Panc1 (cell line): Measurements from ENCODE around the gene AARS1. TPM values are rescaled to one million over a fixed set of nuclear protein-coding genes. Genes with fewer than 3 reads are reported as not detected.

ENCODE experiments used
- ATAC-seq: fragments of 200-7000 bp; cut with Tn5 transposase; 2 replicates; pipeline ENCODE4 v1.9.1; 2020; ENCODE audit warnings: mild to moderate bottlenecking, moderate library complexity
- BruUV-seq: library from RNA; stranded (reverse); fragments of 400-500 nt; replicated peaks from 2 replicates; lab custom pipeline; 2021; lab: Mats Ljungman, UMichigan
- CTCF ChIA-PET: fragments of 300-600 bp; sonication (Branson Sonifier 250); formaldehyde crosslinking; loops from one replicate; lab custom pipeline; 2022; ENCODE audit warnings: antibody characterized with exemption; lab: Charles Lee
- POLR2A ChIA-PET: fragments of 300-600 bp; sonication (Branson Sonifier 250); formaldehyde crosslinking; loops from one replicate; lab custom pipeline; 2022; ENCODE audit warnings: antibody characterized with exemption; lab: Charles Lee
- DNase-seq: peaks from one replicate; pipeline ENCODE4 v3.0.0-alpha.2; 2010; ENCODE audit warnings: low read depth, low spot score
- H3K27ac ChIP-seq: 2 replicates; pipeline ENCODE4 v1.5.1; 2011; ENCODE audit warnings: mild to moderate bottlenecking, low read length, inconsistent platforms
- H3K27me3 ChIP-seq: fragments of 200-500 bp; sonication (Bioruptor generic); 2 replicates; pipeline ENCODE4 v1.6.0; 2014; ENCODE audit warnings: low read length, inconsistent platforms; ENCODE audit not compliant: control insufficient read depth, insufficient read depth
- H3K36me3 ChIP-seq: fragments of 200-500 bp; sonication (Bioruptor generic); 2 replicates; pipeline ENCODE4 v1.5.1; 2014; ENCODE audit warnings: inconsistent platforms, mild to moderate bottlenecking, low read length, moderate library complexity; ENCODE audit not compliant: control insufficient read depth, insufficient read depth
- H3K4me1 ChIP-seq: 2 replicates; pipeline ENCODE4 v1.5.1; 2011; ENCODE audit warnings: inconsistent platforms, mild to moderate bottlenecking, low read length, moderate library complexity; ENCODE audit not compliant: control insufficient read depth, insufficient read depth
- H3K4me3 ChIP-seq, 2 experiments: 2 replicates each; pipeline ENCODE4 v1.5.1; 2011 to 2012; ENCODE audit warnings: low read depth in 2 of 2, low read length in 2 of 2, mild to moderate bottlenecking in 2 of 2, inconsistent platforms in 1 of 2, moderate library complexity in 1 of 2
- H3K9me3 ChIP-seq: fragments of 200-500 bp; sonication (Bioruptor generic); 2 replicates; pipeline ENCODE4 v1.5.1; 2014; ENCODE audit warnings: low read depth, mild to moderate bottlenecking, inconsistent platforms, low read length, moderate library complexity; ENCODE audit not compliant: control insufficient read depth, insufficient read depth
- POLR2AphosphoS5 ChIP-seq: IDR thresholded peaks from 2 replicates; pipeline ENCODE4 v1.6.1; 2012; ENCODE audit warnings: mild to moderate bottlenecking, low read depth, low read length, moderate library complexity
- SIN3A ChIP-seq: IDR thresholded peaks from 2 replicates; pipeline ENCODE4 v1.6.1; 2012; ENCODE audit warnings: low read depth, mild to moderate bottlenecking, low read length, moderate library complexity, borderline replicate concordance; ENCODE audit not compliant: insufficient read depth
- TCF7L2 ChIP-seq: IDR thresholded peaks from 2 replicates; pipeline ENCODE4 v1.6.1; 2011; ENCODE audit warnings: mild to moderate bottlenecking, low read depth, low read length, inconsistent platforms
- in situ Hi-C: cut with HindIII; loops from 2 replicates; pipeline ENCODE4 v1.10.0; 2016; ENCODE audit warnings: low sequenced_read_pairs, low pct_unique_long_range_greater_than_20kb
- intact Hi-C: fragments of 100-400 bp; cut with micrococcal nuclease; formaldehyde crosslinking; loops from one replicate; pipeline ENCODE4 v1.10.0; 2022; ENCODE audit not compliant: unreplicated experiment
- total RNA-seq: library from RNA; stranded (reverse); gene quantifications from one replicate; pipeline ENCODE4 v1.2.1, GENCODE V29; 2021; ENCODE audit not compliant: unreplicated experiment
- TF ChIP-seq, protein P1 (sequence below), 2 experiments: IDR thresholded peaks; 2 replicates each; pipeline ENCODE4 v1.6.1; 2011 to 2012; ENCODE audit warnings: low read depth in 2 of 2, control low read depth in 1 of 2, low read length in 1 of 2, mild to moderate bottlenecking in 1 of 2, moderate library complexity in 1 of 2; ENCODE audit not compliant: insufficient read depth in 1 of 2
- TF ChIP-seq, protein P2 (sequence below): fragments of 450-650 bp; IDR thresholded peaks from 2 replicates; pipeline ENCODE4 v1.5.1; 2017; ENCODE audit warnings: mild to moderate bottlenecking

The AARS1 gene
- total RNA-seq, 1 experiment from 2014 or later: 115 TPM

DNA sequence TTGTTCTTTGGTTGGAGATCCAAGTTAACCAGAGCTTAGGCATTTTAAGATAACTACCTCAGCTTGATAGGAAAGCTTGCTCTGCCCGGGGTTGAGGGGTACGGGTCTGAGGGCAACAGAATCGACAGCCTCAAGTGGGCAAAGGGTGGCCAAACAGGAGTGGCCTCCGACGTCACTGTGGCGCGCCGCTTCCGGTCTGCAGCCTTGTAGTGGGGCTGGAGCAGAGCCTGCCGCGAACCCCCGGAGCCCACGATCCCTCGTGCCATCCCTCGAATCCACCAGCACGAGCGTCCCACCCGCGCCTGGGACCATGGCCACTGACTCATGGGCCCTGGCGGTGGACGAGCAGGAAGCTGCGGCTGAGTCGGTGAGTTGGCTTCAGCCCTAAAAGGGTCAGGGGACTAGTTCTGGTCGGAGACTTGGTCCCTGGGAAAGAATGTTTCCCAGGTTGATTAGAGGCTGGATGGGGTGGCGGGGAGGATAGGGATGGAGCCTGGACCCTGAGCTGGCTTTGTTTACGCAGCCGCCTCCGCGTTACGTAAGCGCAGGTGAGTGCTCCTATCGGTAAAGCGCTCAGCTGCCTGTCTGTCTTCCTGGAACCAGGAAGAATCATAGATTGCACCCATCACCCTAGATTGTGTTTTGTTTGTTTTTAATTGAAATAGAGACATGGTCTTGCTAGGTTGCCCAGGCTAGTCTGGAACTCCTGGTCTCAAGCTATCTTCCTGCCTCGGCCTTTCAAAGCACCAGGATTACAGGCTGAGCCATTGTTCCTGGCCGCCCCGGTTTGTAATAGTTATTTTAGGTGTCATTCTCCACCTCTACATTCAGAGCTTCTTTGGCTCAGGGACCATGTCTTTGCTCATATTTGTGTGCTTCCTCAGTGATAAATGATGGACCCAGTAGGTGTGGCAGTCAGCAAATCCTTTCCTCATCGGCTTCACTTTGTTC, 10.0 kb upstream of the AARS1 start, which contains the start of gene DDX19B:
TSS of gene DDX19B (plus strand) at position 199 of the 951 bp plus-strand sequence. CDS start at position 311, 112 bp downstream.
- CTCF ChIA-PET: no interaction called here
- in situ Hi-C loops: no loop called here
- Histone ChIP-seq H3K4me3 (peak within 1 kb of the TSS; percentile 93), H3K4me1 (0 out of 2 replicates have a peak, but pooled peaks cover 2% of the 10 kb centered on the region), H3K27ac (peak within 1 kb of the TSS; percentile 91), H3K27me3 (no peaks in the 10 kb centered on the region), H3K9me3 (0 out of 2 replicates have a peak, but pooled peaks cover 5% of the 10 kb centered on the region), H3K36me3 (no peaks in the 10 kb centered on the region; the same call in none of the 2 replicates)
- intact Hi-C loops: no loop called here
- no TSS peak for BruUV-seq
- peak; percentile 97 for ATAC-seq
- TF ChIP-seq SIN3A (no peak), TCF7L2 (peak; percentile 62; the same call in 1 of the 2 replicates), POLR2AphosphoS5 (peak; percentile 67)
- TF ChIP-seq, protein P1, sequence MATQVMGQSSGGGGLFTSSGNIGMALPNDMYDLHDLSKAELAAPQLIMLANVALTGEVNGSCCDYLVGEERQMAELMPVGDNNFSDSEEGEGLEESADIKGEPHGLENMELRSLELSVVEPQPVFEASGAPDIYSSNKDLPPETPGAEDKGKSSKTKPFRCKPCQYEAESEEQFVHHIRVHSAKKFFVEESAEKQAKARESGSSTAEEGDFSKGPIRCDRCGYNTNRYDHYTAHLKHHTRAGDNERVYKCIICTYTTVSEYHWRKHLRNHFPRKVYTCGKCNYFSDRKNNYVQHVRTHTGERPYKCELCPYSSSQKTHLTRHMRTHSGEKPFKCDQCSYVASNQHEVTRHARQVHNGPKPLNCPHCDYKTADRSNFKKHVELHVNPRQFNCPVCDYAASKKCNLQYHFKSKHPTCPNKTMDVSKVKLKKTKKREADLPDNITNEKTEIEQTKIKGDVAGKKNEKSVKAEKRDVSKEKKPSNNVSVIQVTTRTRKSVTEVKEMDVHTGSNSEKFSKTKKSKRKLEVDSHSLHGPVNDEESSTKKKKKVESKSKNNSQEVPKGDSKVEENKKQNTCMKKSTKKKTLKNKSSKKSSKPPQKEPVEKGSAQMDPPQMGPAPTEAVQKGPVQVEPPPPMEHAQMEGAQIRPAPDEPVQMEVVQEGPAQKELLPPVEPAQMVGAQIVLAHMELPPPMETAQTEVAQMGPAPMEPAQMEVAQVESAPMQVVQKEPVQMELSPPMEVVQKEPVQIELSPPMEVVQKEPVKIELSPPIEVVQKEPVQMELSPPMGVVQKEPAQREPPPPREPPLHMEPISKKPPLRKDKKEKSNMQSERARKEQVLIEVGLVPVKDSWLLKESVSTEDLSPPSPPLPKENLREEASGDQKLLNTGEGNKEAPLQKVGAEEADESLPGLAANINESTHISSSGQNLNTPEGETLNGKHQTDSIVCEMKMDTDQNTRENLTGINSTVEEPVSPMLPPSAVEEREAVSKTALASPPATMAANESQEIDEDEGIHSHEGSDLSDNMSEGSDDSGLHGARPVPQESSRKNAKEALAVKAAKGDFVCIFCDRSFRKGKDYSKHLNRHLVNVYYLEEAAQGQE (IDR thresholded peaks at IDR 0.05; ENCODE audit: insufficient read depth in 1 of 2, low read depth in 2 of 2, low read length in 1 of 2): no peak
- no peak for DNase-seq
- POLR2A ChIA-PET: no interaction called here

DNA sequence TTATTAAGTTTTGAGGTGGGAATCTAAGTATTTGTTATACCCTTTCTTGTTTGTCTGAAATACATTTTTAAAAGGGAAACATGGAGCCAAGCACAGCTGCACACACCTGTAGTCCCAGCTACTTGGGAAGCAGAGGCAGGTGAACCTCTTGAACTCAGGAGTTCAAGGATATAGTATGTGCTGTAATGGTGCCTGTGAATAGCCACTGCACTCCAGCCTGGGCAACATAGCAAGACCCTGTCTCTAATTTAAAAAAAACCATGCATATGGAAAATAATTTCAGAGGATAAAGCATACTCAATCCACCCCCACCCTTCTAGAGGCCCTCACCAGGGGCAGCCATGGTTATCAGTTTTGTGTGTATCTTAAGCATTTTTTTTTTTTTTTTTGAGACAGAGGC, 6.3 kb upstream of the AARS1 start:
- TF ChIP-seq POLR2AphosphoS5: no peak
- TF ChIP-seq, protein P2, sequence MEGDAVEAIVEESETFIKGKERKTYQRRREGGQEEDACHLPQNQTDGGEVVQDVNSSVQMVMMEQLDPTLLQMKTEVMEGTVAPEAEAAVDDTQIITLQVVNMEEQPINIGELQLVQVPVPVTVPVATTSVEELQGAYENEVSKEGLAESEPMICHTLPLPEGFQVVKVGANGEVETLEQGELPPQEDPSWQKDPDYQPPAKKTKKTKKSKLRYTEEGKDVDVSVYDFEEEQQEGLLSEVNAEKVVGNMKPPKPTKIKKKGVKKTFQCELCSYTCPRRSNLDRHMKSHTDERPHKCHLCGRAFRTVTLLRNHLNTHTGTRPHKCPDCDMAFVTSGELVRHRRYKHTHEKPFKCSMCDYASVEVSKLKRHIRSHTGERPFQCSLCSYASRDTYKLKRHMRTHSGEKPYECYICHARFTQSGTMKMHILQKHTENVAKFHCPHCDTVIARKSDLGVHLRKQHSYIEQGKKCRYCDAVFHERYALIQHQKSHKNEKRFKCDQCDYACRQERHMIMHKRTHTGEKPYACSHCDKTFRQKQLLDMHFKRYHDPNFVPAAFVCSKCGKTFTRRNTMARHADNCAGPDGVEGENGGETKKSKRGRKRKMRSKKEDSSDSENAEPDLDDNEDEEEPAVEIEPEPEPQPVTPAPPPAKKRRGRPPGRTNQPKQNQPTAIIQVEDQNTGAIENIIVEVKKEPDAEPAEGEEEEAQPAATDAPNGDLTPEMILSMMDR: no peak
- no peak for TF ChIP-seq TCF7L2
- TF ChIP-seq, protein P1 (IDR thresholded peaks at IDR 0.05; ENCODE audit: insufficient read depth in 1 of 2, low read depth in 2 of 2, low read length in 1 of 2): no peak
- TF ChIP-seq SIN3A: no peak
- H3K27ac ChIP-seq: no peak overlapping the region
- ATAC-seq (no peak), DNase-seq (no peak)
- in situ Hi-C loops (no loop called here), intact Hi-C loops (no loop called here)
- ChIA-PET CTCF (no interaction called here), POLR2A (no interaction called here)
- H3K4me1 ChIP-seq: 0 out of 2 replicates have a peak, but pooled peaks cover 2% of the 10 kb centered on the region
- no peaks in the 10 kb centered on the region for H3K27me3 ChIP-seq
- no peaks in the 10 kb centered on the region for H3K9me3 ChIP-seq
- no peak overlapping the region for H3K4me3 ChIP-seq
- no TSS peak for BruUV-seq
- H3K36me3 ChIP-seq: no peaks in the 10 kb centered on the region; the same call in 1 of the 2 replicates
